Epithelial cell of proximal tubule (primary cell): ENCODE data around the gene CLIP4. TPM values are rescaled to one million over a fixed set of nuclear protein-coding genes. Genes with fewer than 3 reads are reported as not detected.

ENCODE experiments used
- DNase-seq: peaks from one replicate; pipeline ENCODE4 v3.0.0-alpha.2; 2011; ENCODE audit warnings: low read depth
- H3K4me3 ChIP-seq: 2 replicates; pipeline ENCODE4 v1.5.1; 2011; ENCODE audit warnings: low read depth, mild to moderate bottlenecking, low read length
- CTCF ChIP-seq: conservative IDR thresholded peaks from 2 replicates; pipeline ENCODE4 v1.5.1; 2012; ENCODE audit warnings: low read depth, mild to moderate bottlenecking, low read length
- total RNA-seq: library from RNA; depleted of rRNA; stranded (reverse); fragments of >200 nt; gene quantifications from 2 replicates; pipeline ENCODE4 v1.2.3, GENCODE V29; 2015

The CLIP4 gene
- total RNA-seq, 1 donor from 2014 or later: 22.8 TPM

- H3K4me3 ChIP-seq: no peak overlapping the region
- no peak for TF ChIP-seq CTCF
- DNase-seq: no peak
Observed at GRCh38 chr2:29223257-29223656, 108.0 kb downstream of the CLIP4 start.

GRCh38 chr2:29223851-29224692 lies 108.9 kb downstream of the CLIP4 start:
- no peak for DNase-seq
- TF ChIP-seq CTCF: no peak
- no peak overlapping the region for H3K4me3 ChIP-seq

GRCh38 chr2:29224693-29225551 lies 109.7 kb downstream of the CLIP4 start:
- DNase-seq: no peak
- H3K4me3 ChIP-seq: no peak overlapping the region
- TF ChIP-seq CTCF: no peak

GRCh38 chr2:29225814-29226213 lies 110.6 kb downstream of the CLIP4 start:
- TF ChIP-seq CTCF: no peak
- DNase-seq: no peak
- H3K4me3 ChIP-seq: no peak overlapping the region

- no peak for DNase-seq
- TF ChIP-seq CTCF: no peak
- H3K4me3 ChIP-seq: no peak overlapping the region
Observed at GRCh38 chr2:29226375-29226774, 111.2 kb downstream of the CLIP4 start.

- H3K4me3 ChIP-seq: no peak overlapping the region
- TF ChIP-seq CTCF: no peak
- no peak for DNase-seq
Observed at GRCh38 chr2:29226808-29227207, 111.6 kb downstream of the CLIP4 start.
